Tibial nerve (tissue), 4 donors: Measurements from ENCODE around the gene SKOR1.

ENCODE experiments used
- EP300 ChIP-seq, 2 donors: sonication (generic); formaldehyde crosslinking; IDR thresholded peaks; one replicate each; pipeline ENCODE4 v1.6.1; 2017; ENCODE audit warnings: antibody characterized with exemption in 2 of 2, mild to moderate bottlenecking in 1 of 2
- POLR2A ChIP-seq, 2 donors: fragments of 450-650 bp; IDR thresholded peaks; one replicate each; pipeline ENCODE4 v1.6.1; 2017; ENCODE audit warnings: antibody characterized with exemption in 2 of 2, mild to moderate bottlenecking in 2 of 2, moderate library complexity in 2 of 2
- TF ChIP-seq, protein P1 (sequence below), 5 experiments: fragments of 200-600 bp in 3 of 5; fragments of 450-650 bp in 2 of 5; sonication (generic) in 3 of 5; IDR thresholded peaks; one replicate each; pipeline ENCODE4 v1.5.1; 2016 to 2019; ENCODE audit warnings: antibody characterized with exemption in 5 of 5, mild to moderate bottlenecking in 3 of 5, moderate library complexity in 2 of 5

DNA sequence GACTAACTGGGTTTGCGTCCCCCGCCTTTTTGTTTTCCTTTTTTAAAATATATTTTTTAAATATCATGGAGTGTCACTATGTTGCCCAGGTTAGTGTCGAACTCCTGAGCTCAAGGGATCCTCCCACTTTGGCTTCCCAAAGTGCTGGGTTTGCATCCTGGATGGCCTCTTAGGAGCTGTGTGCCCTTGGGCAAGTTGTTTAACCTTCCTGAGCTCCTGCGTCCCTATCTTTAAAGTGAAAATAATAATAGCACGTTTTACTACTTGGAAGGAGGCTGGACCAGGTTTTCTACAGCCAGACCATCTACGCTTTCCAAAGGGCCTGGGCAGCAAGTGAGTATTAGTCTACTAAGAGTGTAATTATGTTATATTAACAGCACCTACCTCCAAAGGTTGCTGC is 58.7 kb downstream of the SKOR1 start:
- TF ChIP-seq POLR2A (IDR thresholded peaks at IDR 0.05) (no peak), EP300 (IDR thresholded peaks at IDR 0.05) (no peak)
- TF ChIP-seq, protein P1, sequence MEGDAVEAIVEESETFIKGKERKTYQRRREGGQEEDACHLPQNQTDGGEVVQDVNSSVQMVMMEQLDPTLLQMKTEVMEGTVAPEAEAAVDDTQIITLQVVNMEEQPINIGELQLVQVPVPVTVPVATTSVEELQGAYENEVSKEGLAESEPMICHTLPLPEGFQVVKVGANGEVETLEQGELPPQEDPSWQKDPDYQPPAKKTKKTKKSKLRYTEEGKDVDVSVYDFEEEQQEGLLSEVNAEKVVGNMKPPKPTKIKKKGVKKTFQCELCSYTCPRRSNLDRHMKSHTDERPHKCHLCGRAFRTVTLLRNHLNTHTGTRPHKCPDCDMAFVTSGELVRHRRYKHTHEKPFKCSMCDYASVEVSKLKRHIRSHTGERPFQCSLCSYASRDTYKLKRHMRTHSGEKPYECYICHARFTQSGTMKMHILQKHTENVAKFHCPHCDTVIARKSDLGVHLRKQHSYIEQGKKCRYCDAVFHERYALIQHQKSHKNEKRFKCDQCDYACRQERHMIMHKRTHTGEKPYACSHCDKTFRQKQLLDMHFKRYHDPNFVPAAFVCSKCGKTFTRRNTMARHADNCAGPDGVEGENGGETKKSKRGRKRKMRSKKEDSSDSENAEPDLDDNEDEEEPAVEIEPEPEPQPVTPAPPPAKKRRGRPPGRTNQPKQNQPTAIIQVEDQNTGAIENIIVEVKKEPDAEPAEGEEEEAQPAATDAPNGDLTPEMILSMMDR (IDR thresholded peaks at IDR 0.05), result no peak
